AG09309 (cell line): Measurements from ENCODE around the gene VAV2.

Experiments
- DNase-seq: peaks from one replicate; pipeline ENCODE4 v3.0.0-alpha.2; 2010; ENCODE audit warnings: low read depth
- H3K4me3 ChIP-seq: 2 replicates; pipeline ENCODE4 v1.5.1; 2011; ENCODE audit warnings: mild to moderate bottlenecking, low read depth, low read length, moderate library complexity; ENCODE audit not compliant: control insufficient read depth
- TF ChIP-seq, protein P1 (sequence below): IDR thresholded peaks from 2 replicates; pipeline ENCODE4 v1.5.1; 2011; ENCODE audit warnings: mild to moderate bottlenecking, low read depth, low read length, inconsistent platforms; ENCODE audit not compliant: insufficient read depth, control insufficient read depth; ENCODE audit errors: missing control alignments

Gene VAV2

DNA sequence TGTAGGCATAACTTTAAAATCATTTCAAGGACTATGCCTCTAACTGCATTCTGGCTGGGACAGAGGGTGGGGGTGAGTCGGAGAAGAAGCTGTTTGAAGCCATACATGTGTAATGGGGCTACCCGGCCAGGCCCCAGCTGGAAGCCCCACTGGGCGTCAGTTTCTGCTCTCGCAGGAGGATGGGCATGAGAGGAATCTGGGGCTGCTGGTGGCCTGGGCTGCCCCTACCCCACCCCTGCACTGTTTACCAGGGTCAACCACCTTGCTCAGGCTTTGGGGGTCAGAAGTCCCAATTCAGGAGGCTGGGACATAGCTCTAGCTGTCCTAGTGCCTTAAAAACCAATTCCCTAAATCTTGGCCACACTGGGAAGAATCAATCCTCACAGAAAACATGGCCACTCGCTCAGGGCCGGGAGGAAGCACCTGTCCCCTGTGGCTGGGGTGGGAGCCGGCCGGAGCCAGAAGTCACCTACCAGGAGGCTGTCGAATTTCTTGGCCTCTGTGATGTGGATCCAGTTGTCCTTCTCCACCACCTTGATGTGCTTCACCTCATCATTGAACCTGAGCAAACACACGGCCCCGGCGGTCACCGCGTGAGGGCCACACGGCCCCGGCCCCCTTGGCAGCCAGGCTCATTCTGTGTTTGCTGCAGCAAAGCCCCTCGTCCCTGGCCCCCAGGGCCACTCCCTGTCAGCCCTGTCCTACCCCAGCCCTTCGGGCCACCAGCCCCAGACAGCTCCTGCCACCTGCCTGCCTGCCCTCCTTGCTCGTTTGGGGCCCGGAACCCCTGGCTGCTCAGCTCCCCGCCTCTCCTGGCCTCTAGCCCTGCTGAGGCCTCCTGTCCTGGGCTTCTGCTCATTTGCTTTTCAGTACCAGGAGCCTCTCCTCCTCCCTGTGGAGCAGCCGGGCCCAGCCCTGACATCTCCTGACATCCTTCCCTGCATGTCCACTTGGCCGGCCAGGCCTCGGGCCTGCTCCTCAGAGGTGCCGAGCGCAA, 220.3 kb downstream of the VAV2 start:
- DNase-seq: no peak
- no peak overlapping the region for H3K4me3 ChIP-seq
- TF ChIP-seq, protein P1, sequence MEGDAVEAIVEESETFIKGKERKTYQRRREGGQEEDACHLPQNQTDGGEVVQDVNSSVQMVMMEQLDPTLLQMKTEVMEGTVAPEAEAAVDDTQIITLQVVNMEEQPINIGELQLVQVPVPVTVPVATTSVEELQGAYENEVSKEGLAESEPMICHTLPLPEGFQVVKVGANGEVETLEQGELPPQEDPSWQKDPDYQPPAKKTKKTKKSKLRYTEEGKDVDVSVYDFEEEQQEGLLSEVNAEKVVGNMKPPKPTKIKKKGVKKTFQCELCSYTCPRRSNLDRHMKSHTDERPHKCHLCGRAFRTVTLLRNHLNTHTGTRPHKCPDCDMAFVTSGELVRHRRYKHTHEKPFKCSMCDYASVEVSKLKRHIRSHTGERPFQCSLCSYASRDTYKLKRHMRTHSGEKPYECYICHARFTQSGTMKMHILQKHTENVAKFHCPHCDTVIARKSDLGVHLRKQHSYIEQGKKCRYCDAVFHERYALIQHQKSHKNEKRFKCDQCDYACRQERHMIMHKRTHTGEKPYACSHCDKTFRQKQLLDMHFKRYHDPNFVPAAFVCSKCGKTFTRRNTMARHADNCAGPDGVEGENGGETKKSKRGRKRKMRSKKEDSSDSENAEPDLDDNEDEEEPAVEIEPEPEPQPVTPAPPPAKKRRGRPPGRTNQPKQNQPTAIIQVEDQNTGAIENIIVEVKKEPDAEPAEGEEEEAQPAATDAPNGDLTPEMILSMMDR: no peak

DNA sequence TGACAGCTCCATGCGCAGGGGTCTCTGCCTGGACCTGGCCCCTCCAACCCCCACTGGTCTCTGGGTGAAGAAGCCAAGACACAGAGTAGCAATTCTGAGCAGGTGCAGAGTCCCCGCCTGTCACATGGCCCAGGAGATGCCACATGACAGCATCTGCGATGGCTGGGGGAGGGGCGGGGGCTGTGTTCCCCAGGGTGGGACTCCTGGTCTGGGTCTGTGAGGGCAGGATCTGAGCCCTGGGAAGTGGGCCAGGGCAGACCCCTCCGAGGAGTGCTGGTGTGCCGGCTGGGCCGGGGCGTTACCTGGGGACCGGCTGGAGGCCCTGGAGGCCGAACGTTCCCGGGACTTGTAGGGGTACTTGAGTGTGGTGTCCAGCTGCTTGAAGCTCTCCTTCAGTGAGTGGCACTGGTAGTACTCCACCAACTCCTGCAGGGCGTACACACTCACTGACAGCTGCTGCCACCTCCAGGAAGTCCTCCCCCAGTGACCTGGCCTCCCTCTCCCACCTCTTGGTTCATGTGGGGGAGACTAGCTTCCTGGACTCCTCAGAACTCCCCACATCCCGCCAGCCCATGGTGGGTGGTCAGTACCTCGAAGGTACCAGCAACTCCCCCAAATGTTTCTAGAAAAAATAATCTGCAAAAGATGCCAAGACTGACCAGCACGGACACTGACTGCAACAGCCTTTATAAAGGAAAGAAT, 221.9 kb downstream of the VAV2 start:
- DNase-seq: no peak
- TF ChIP-seq, protein P1: no peak

DNA sequence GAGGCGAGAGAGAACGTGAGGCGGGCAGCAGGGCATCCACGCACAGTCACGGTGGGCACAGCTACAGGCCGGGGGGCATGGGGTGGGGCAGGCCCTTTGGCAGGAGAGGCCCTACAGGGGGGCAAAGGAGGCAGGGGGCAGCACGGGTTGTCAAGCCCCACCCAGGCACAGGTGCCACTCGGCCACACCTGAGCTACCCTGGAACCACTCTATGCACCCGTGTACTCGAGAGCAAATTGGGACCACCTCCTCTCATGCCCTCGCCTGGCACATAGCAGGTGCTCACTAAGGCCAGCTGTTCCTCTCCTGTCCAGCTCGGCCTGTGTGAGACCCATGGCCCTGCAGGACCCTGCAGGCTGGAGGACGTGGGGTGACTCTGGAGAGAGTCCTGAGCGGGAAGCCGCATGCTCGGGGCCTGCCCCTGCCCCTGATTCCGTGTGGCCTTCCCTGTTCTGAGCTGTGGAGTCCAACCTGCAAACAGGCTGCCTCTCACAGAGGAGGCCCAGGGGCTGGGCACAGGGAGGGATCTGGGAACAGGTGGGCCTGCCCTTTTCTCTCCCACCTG, 222.5 kb downstream of the VAV2 start:
- DNase-seq: no peak
- TF ChIP-seq, protein P1: no peak
- no peak overlapping the region for H3K4me3 ChIP-seq

More for the DNA sequence above, 221.9 kb downstream of the VAV2 start:
- H3K4me3 ChIP-seq: no peak overlapping the region

DNA sequence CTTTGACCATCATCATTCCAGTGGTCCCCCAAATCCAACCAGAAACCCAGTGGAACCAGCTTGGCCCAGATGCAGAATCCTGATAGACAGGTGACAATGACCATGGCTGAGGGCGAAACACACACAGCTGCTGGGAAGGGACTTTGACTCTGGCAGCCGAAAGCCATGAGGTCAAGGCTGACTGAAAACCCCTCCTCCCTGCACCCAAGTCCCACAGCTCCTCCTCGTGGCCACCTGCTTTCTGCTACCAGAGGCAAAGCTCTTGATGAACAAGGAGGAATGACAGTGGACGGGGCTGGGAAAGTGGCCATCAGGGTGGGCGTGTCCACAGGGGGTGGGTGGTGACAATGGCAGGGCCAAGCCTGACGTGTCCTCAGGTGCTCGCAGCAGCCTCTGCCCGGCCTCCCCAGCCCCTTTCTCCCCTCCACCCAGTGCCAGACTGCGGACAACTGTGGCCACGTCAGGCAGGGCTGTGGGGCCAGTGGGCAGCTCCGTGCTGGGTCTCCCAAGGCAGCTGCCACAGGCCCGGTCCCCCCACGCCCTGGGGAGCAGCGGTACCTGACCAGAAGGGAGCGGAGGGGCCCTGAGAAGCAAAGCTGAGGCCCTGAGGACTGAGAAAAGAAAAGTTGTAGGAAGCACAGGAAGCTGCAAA, 223.1 kb downstream of the VAV2 start:
- H3K4me3 ChIP-seq: no peak overlapping the region
- TF ChIP-seq, protein P1: no peak
- DNase-seq: no peak

DNA sequence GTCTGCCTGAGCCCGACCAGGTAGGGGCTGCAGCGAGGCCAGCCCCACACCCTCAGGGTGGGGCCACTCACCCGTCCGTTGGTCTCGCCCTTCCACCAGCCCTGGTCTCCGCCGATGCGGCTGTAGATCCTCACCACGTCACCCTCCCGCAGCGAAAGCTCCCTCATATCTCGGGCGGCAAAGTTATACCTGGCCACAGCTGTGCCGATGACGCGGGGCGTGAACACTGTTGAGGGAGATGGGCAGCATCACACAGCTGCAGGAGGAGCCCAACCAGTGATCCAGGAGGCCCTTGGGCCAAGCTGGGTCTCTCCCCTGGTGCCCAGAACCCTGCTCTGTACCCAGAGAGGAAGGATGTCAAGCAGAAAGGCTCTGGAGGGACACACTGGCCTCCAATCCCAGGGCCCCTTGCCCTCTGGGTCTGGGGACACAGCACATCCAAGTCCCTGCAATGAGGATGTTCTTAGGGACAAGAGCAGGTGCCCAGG, 223.7 kb downstream of the VAV2 start:
- no peak for DNase-seq
- TF ChIP-seq, protein P1: no peak

DNA sequence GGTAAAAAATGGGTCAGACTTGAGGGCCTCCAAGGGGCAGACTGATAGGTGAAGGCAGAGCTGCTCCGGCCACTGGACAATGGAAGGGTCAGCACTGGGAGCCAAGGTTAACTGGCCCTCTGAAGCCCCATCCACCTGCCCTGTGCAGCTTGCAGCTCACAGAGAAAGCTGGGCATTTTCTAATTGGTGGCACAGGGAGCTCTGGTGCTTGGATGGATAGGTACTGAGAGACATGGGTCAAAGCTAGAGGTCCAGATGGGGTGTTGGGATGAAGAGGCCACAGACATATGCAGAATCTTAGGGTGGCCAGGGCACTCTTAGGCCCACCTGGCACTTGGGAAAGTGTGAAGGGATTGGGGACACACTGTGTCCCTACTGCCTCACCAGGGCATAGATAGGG, 224.5 kb downstream of the VAV2 start:
- no peak overlapping the region for H3K4me3 ChIP-seq
- no peak for DNase-seq

More for the DNA sequence above, 223.7 kb downstream of the VAV2 start:
- no peak overlapping the region for H3K4me3 ChIP-seq

More for the DNA sequence above, 224.5 kb downstream of the VAV2 start:
- TF ChIP-seq, protein P1: no peak
